Activated naive CD4-positive, alpha-beta T cell treated with anti-CD3 and anti-CD28 coated beads, Interleukin-2, amount 10 ng/mL, durations not matched to agents 7 days and 5 days (primary cell): ENCODE measurements around the gene TMEM171.

Experiments used
- CTCF ChIA-PET: fragments of 350-600 bp; sonication (Branson Sonifier 250); formaldehyde crosslinking; loops from one replicate; lab custom pipeline; 2021; ENCODE audit warnings: antibody characterized with exemption; lab: Charles Lee
- DNase-seq: peaks from one replicate; pipeline ENCODE4 v3.0.0-alpha.2; 2020
- H3K27ac Mint-ChIP-seq: one replicate; pipeline ENCODE4 v1.8.0; 2021; ENCODE audit warnings: mild to moderate bottlenecking, moderate library complexity, mixed read lengths
- H3K27me3 Mint-ChIP-seq: one replicate; pipeline ENCODE4 v1.8.0; 2021; ENCODE audit warnings: mild to moderate bottlenecking, mixed read lengths
- H3K36me3 Mint-ChIP-seq: one replicate; pipeline ENCODE4 v1.8.0; 2021; ENCODE audit warnings: mixed read lengths
- H3K4me1 Mint-ChIP-seq: one replicate; pipeline ENCODE4 v1.8.0; 2021; ENCODE audit warnings: mixed read lengths
- H3K4me3 Mint-ChIP-seq: one replicate; pipeline ENCODE4 v1.8.0; 2021; ENCODE audit warnings: mild to moderate bottlenecking, moderate library complexity, mixed read lengths
- H3K9me3 Mint-ChIP-seq: one replicate; pipeline ENCODE4 v1.8.0; 2021; ENCODE audit warnings: mixed read lengths

The TMEM171 gene

GRCh38 chr5:73174100-73174815 is 53.9 kb downstream of the TMEM171 start:
- DNase-seq: no peak
- H3K36me3 Mint-ChIP-seq: no peaks in the 10 kb centered on the region
- no peak overlapping the region for H3K27ac Mint-ChIP-seq
- H3K9me3 Mint-ChIP-seq: no peaks in the 10 kb centered on the region
- no peaks in the 10 kb centered on the region for H3K4me1 Mint-ChIP-seq
- CTCF ChIA-PET: no interaction called here
- H3K4me3 Mint-ChIP-seq: no peak overlapping the region
- H3K27me3 Mint-ChIP-seq: peaks cover 81% of the 10 kb centered on the region

GRCh38 chr5:73176250-73176649 is 55.9 kb downstream of the TMEM171 start:
- Mint-ChIP-seq H3K27me3 (peaks cover 82% of the 10 kb centered on the region), H3K9me3 (no peaks in the 10 kb centered on the region), H3K36me3 (no peaks in the 10 kb centered on the region), H3K4me3 (no peak overlapping the region), H3K27ac (no peak overlapping the region), H3K4me1 (no peaks in the 10 kb centered on the region)
- DNase-seq: no peak
- CTCF ChIA-PET: no interaction called here

- Mint-ChIP-seq H3K36me3 (no peaks in the 10 kb centered on the region), H3K27me3 (peaks cover 61% of the 10 kb centered on the region), H3K9me3 (no peaks in the 10 kb centered on the region), H3K27ac (no peak overlapping the region), H3K4me3 (no peak overlapping the region), H3K4me1 (no peaks in the 10 kb centered on the region)
- no peak for DNase-seq
- CTCF ChIA-PET: no interaction called here
Observed at GRCh38 chr5:73178265-73178664, 57.9 kb downstream of the TMEM171 start.

GRCh38 chr5:73179730-73180129 is 59.4 kb downstream of the TMEM171 start:
- Mint-ChIP-seq H3K27ac (no peak overlapping the region), H3K4me3 (no peak overlapping the region), H3K9me3 (no peaks in the 10 kb centered on the region), H3K36me3 (no peaks in the 10 kb centered on the region), H3K27me3 (peaks cover 58% of the 10 kb centered on the region), H3K4me1 (no peaks in the 10 kb centered on the region)
- no peak for DNase-seq
- CTCF ChIA-PET: interaction anchor here (0.6 kb wide), 1 partner anchor 40 kb away, joined by 3 read pairs; no protein-coding TSS in a partner anchor

GRCh38 chr5:73180566-73180965 is 60.2 kb downstream of the TMEM171 start:
- Mint-ChIP-seq H3K27ac (no peak overlapping the region), H3K4me3 (no peak overlapping the region), H3K4me1 (no peaks in the 10 kb centered on the region), H3K9me3 (no peaks in the 10 kb centered on the region), H3K27me3 (peaks cover 53% of the 10 kb centered on the region), H3K36me3 (no peaks in the 10 kb centered on the region)
- CTCF ChIA-PET: interaction anchor here (0.6 kb wide), 1 partner anchor 39 kb away, joined by 3 read pairs; no protein-coding TSS in a partner anchor
- no peak for DNase-seq
